ENCODE measurements around the gene GRIN2A. TPM values are rescaled to one million over a fixed set of nuclear protein-coding genes. Genes with fewer than 3 reads are reported as not detected.

Gene GRIN2A
- total RNA-seq, 1 donor from 2014 or later = 0.74 TPM

GRCh38 chr16:9970796-9971195 is 211.4 kb downstream of the GRIN2A start:
- no peak for DNase-seq (ENCODE audit: low spot score)

GRCh38 chr16:9970244-9970643 is 212.0 kb downstream of the GRIN2A start:
- no peak for DNase-seq (ENCODE audit: low spot score)

- DNase-seq (ENCODE audit: low spot score) = no peak
Measured at GRCh38 chr16:9969580-9969979, 212.6 kb downstream of the GRIN2A start.

- DNase-seq (ENCODE audit: low spot score) = no peak
Measured at GRCh38 chr16:9966569-9967157, 215.6 kb downstream of the GRIN2A start.

- no peak for DNase-seq (ENCODE audit: low spot score)
Measured at GRCh38 chr16:9965079-9965478, 217.1 kb downstream of the GRIN2A start.

GRCh38 chr16:9964426-9964825 is 217.8 kb downstream of the GRIN2A start:
- no peak for DNase-seq (ENCODE audit: low spot score)

- no peak for DNase-seq (ENCODE audit: low spot score)
Measured at GRCh38 chr16:9957433-9957832, 224.8 kb downstream of the GRIN2A start.

GRCh38 chr16:9957002-9957401 is 225.2 kb downstream of the GRIN2A start:
- DNase-seq (ENCODE audit: low spot score) = no peak

GRCh38 chr16:9955677-9956076 is 226.6 kb downstream of the GRIN2A start:
- no peak for DNase-seq (ENCODE audit: low spot score)

GRCh38 chr16:9953908-9954570 is 228.2 kb downstream of the GRIN2A start:
- DNase-seq (ENCODE audit: low spot score) = no peak

GRCh38 chr16:9950658-9951057 is 231.6 kb downstream of the GRIN2A start:
- DNase-seq (ENCODE audit: low spot score) = no peak

GRCh38 chr16:9949396-9949795 is 232.8 kb downstream of the GRIN2A start:
- no peak for DNase-seq (ENCODE audit: low spot score)

GRCh38 chr16:9948933-9949332 is 233.3 kb downstream of the GRIN2A start:
- no peak for DNase-seq (ENCODE audit: low spot score)

- DNase-seq (ENCODE audit: low spot score) = no peak
Measured at GRCh38 chr16:9946022-9946720, 236.1 kb downstream of the GRIN2A start.

- DNase-seq (ENCODE audit: low spot score) = no peak
Measured at GRCh38 chr16:9943121-9943520, 239.1 kb downstream of the GRIN2A start.

- DNase-seq (ENCODE audit: low spot score) = no peak
Measured at GRCh38 chr16:9941245-9941644, 241.0 kb downstream of the GRIN2A start.

- no peak for DNase-seq (ENCODE audit: low spot score)
Measured at GRCh38 chr16:9934723-9935508, 247.3 kb downstream of the GRIN2A start.

GRCh38 chr16:9932919-9933653 is 249.1 kb downstream of the GRIN2A start:
- DNase-seq (ENCODE audit: low spot score) = no peak

- no peak for DNase-seq (ENCODE audit: low spot score)
Measured at GRCh38 chr16:9932000-9932399, 250.2 kb downstream of the GRIN2A start.

- DNase-seq (ENCODE audit: low spot score) = no peak
Measured at GRCh38 chr16:9929836-9930235, 252.4 kb downstream of the GRIN2A start.

GRCh38 chr16:9929313-9929712 is 252.9 kb downstream of the GRIN2A start:
- no peak for DNase-seq (ENCODE audit: low spot score)
